Measurements from ENCODE around the gene MYL6.

MYL6 gene

DNA sequence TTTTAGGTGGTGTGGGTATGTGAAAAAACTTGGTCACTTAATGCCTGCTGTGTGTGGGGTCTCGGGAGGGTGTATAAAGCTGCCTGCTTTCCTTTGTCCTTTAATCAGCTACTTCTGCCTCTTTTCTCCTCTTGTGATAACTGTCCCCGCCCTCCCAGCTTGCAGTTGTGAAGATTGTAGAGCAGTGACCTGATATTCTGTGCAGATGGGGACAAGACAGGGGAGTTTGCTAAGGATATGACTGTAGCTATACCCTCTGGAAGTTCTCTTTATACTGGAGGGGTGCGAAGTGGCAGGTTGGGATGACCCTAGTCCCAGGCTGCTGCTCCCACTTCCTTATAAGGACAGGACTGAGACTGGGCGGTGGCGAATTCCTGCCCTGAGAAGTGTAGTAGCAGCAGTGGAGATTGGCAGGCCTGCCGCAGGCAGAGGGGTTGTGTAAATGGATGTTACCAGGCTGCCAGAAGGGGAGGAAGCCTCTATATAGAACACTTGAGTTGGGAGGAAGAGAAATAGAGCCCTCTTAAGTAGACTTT lies 835 bp downstream of the MYL6 start:
- peak; percentile 7 to 17 for DNase-seq

DNA sequence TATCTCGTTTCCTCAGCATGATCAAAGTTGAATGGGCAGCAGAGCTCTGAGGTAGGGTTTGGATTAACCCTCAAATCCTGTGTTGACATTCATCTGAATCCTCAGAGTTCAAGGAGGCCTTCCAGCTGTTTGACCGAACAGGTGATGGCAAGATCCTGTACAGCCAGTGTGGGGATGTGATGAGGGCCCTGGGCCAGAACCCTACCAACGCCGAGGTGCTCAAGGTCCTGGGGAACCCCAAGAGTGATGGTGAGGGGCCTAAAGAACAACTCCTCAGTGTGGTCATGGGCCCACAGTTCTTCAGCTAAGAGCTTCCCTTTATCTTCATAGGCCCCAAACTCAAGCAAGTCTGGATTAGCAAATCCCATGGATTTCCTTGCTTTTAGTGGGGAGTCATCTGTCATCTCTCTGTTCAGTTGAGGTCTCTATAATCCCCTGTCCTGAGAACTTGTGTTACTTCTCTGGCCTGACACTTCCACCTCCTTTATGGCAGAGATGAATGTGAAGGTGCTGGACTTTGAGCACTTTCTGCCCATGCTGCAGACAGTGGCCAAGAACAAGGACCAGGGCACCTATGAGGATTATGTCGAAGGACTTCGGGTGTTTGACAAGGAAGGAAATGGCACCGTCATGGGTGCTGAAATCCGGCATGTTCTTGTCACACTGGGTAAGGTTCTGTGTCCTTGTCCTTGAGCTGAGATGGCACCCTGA lies 1.5 kb downstream of the MYL6 start:
- DNase-seq, result no peak

DNA sequence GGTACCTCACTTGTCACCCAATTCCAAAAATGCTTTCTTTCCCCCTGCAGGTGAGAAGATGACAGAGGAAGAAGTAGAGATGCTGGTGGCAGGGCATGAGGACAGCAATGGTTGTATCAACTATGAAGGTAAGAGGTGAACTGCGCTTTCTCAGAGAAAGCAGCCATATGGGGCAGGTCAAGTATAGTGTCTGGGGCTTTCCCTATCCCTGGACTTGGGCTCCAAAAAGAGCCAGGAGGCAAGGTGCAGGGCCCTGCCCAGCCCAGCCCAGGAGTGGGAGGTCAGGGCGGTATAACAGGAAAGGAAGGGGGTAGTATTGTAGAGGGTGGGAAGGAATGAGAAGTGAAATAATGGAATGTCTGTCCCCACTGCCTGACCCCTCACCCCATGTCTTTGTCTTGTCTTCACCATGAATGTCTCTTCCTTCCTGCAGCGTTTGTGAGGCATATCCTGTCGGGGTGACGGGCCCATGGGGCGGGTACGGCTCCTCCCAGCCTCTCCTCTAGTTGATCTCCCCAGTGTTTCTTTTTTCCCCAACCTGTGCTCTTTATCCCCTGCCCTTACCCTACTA lies 2.1 kb downstream of the MYL6 start:
- DNase-seq, result no peak

DNA sequence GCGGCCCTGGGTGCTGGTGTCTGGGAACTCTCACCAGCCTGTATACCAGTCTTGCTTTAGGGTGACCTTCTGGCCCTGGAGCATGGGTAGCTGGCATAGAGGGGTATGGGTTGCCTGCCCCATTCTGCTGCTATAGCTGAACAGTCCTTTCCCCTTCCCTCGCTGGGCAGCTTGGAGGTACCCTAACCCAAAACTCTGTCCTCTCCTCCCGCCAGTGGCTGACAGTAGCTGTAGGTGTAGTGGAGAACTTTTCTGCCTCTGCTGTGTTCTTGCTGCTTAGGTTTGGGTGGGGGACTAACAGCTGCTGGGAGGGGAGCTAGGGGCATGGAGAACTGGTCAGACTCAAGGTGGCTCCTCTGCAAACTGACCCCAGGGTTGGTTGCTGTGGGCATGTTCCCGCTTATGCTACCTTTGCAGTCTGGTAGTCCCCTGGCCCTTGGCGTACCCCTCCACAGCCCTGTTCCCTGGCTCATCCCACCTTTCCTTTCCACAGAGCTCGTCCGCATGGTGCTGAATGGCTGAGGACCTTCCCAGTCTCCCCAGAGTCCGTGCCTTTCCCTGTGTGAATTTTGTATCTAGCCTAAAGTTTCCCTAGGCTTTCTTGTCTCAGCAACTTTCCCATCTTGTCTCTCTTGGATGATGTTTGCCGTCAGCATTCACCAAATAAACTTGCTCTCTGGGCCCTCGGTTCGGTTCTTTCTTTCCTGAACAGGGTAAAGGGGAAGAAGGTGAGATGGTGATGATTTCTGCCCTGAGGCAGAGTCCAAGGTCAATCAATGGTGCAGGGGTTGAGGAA lies 2.9 kb downstream of the MYL6 start:
- no peak for DNase-seq

DNA sequence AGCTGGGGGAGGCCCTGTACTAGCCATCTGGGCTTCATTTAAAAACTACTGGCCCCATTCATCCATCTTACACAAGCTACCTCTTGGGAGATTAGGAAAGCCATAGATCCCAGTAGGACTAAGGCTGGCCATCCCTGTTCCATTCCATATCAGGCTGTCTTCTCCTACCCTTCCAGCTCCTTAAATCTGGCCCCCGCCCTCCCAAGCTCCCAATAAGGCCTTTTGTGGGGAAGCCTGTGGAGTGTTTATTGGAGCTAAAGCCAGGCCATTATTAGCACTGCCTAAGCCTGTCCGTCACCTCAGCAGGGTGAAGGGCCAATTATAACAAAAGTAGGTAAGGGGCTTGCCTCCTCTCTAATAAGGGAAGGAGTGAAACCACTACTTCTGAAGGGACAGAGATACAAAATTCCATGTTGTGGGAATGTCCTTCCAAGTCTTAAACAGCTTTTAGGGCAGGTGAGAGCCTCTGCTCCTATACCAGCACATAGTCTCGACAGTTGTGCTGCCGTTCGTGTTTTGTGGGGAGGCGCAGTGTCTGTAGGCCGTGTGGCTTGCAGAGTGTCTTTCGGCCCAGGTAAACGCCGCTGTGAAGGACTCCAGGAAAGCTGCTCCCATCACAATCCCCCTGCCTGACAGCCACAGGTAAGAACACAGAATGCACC lies 3.7 kb downstream of the MYL6 start:
- DNase-seq, result no peak

DNA sequence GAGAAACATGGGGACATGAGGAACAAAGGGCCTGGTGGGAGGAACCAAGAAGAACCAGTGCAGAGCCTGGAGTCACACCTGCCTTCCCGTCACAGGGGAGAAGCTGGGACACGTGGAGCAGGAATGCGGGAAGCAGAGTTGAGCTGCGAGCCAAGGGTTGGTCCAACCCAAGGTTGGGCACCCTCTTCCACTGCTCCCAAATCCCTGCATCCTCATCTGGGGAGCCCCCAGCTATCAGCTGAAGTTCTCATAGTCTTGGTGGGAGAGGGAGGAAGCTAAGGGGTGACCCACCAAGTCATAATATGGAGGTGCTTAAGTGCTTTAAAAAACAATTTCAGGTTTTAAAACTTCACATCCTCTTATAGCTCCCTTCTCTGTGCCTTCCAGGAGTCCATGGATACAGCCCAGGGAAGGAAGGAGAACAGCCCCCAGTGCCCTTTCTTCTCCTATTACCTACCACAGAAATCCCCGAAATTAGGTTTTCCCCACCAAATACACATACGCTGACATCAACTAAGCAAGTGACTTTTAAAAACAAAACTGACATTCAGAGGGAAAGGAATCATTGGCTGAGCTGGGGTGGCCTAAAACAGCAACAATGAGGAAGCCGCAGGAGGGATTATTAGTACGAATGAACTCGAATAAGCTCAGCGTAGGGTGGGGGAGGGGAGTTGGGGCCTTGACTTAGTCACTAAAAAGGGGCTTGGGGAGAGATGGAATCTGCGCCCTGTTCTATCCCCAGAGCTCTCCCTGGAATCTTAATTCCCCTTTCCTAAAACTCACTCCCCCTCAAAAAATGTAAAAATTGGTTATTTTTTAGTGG lies 4.5 kb downstream of the MYL6 start:
- no peak for DNase-seq

DNA sequence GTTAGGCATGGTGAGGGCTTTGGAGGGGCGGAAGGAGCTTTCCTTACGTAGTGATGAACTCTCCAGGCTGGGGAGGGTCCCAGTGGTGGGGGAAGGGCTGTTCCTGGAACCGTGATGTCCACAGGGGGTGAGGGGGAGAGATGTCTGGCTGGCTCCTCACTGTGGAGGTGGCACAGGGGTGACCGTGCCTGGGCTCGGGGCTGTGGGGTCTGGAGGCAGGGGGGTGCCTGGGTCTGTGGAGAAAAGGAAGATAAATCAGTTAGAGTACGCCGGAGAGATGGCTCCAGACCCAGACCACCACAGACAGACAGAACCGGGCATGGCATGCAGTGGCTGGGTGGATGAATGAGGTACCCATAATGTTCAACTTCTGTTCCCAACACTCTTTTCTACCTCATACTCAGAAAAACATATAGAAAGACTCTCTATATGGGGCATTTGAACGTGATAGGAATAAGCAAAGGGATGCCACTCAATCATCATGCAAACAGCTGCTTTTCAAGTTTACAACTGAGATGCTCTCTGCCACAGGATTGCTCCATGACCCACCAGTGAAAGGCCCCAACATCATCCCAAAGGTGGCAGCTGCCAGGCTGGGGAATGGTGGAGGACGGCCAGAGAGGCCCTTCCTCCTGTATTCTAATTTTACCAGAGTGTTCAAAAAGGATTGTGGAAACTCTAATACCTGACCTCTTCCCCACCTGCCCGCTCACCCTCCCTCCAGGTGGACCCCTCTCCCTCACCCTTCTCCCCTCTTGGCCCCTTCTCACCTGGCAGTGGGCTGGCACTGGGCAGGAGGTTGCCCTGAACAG lies 5.6 kb downstream of the MYL6 start:
- no peak for DNase-seq

DNA sequence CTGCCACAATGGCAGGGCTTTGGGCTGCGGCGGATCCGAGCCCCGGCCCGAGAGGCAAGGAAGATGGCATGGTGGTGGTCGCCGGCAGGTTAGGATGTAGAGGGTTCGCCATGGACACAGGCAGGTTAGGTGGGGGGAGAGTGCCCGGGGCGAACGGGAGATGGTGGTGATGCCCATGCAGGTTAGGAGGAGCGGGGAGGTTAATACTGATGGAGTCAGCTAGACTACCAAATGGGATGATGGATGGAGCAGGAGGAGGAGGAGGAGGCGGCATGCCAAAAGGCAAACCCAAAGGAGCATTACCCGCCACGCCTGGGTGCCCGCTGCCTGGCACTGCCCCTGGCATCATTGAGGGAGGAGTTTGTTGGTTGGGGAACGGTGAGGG lies 6.2 kb downstream of the MYL6 start:
- DNase-seq, result no peak

DNA sequence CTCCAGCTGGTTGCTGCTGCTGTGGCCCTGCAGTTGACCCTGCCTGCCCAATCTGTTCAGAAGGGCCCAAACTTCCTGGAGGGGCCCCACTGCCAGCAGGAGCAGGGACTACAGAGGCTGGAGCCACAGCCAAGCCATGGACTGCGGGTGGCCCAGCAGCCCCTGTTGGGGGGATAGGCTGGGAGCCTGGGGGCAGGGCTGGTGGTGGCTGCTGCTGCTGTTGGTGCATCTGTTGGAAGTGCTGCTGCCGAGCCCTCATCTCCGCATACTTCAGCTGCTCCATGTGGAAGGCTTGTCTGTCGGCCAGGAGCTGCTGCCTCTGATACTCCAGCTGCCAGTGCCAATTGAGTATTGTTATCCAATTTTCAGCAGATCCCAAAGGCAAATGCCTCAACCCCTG lies 7.2 kb downstream of the MYL6 start:
- no peak for DNase-seq

DNA sequence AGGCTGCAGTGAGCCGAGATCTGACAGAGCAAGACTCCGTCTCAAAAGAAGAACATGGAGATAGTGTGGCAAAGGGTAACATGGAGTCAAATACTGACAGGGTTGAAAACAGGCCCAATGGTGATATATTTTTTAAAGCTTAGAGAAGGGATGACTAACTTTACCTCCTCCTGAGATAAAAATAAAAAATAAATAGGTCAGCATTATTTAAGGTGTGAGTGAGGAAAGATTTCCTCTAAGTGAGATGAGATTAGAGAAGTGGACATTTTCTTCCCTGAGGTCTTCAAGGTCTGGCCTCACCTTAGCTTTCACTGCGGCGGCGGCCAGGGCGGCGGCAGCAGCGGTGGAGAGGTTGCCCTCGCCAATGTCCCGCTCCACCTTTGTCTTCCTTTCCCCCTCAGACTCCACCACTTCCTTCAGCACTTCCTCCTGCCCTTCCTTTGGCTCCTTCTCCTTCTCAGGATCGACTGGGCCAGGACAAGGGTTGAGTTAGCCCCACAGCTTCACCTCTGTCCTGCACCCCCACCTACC lies 11.1 kb downstream of the MYL6 start:
- DNase-seq, result no peak

DNA sequence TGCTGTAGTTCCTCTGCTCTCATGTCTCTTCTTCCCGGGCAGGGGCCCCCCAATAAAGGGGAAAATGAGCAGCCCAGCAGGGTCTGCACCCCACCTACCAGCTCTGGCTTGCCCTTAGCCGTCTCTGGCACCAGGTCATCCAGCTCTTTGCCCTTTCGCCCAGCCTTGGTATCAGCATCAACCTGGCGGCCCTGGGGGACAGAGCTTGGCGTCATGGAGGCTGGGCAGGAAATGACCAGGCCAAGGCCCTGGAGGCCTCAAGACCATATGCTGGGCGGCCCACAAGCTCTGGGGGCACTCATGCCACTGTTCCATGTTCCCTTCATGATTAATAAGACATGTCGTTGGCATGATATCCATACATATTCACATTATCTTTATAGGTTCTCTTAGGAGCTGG lies 14.7 kb downstream of the MYL6 start:
- DNase-seq, result no peak

DNA sequence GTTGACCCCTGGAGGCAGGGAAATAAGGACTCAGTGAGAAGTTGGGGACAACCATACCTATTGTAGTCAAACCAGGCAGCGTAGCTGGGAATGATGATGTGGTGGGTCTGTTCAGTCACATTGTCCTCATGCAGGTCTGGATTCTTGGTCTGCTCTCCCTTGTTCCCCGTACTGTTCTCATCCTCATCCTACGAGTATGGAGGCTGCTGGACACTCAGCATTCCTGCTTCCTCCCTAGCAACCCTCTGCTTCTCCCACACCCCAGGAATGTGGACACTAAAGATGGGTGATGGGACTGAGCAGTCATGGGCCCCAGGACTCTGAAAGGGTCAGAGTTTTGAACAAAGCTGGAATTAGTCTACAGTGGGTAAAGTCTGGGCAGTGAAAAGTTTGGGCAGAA lies 20.2 kb downstream of the MYL6 start:
- DNase-seq, result no peak

DNA sequence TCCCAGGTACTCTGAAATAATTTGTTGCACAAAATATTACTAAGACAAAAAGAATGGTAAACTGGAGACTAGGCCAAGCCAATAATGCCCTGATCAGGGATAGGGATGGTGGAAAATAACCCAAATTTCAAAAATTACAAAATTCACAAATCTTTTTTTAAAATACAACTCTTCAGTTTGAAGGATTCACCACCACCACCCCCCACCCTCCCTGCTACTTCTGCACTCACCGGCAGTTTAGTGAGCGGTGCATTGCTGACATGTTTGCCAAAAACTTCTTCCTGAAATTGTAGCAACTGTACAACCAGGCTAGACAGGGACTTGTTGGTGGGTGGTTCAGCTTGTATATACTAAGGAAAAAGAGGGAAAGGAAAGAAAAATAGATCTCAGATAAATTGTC lies 28.8 kb downstream of the MYL6 start:
- no peak for DNase-seq

DNA sequence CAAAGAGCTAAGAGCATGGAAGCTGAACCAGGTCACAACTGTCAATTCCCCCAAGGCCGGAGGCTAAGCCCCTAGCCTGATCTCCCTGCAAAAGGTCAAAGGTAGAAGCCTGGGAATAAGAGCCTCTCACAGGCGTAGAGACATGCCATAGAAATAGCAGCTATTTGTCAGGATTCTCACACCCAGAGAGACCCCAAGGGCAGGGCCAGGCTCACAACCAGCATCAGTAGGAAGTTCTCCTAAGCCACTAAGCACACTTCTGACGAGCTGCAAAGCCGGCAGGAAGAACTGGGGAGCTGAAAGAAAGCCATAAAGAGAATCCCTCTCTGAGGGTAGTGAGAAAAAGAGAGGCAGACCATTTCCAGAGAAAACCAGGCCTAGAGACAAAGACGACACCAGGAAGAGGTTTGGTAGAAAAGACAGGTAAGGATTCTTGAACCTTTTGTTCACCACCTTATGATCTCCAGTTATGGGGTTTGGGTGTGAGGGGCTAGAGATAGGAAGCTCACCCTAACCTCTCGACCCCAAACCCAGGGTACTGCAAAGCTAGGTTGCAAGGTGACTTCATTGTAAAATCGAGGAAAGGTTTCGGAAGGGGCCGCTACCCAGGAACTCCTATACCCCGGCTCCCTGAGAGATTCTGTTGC lies 30.1 kb downstream of the MYL6 start:
- no peak for DNase-seq

DNA sequence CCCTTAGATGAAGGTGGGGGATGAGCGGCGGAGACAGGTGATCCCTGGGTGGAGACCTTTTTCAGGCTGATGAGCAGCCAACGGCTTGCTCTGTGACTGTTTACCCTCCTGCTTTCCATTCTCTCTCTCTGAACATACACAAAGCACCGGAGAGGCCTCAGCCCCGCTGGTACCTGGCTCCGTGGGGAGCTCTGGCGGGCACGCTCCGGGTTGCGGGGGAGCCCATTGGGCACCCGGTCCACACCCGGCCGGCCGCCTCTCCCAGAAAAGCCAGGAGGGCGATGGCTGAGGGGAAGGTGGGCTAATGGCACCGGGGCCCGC lies 30.6 kb downstream of the MYL6 start:
- DNase-seq, result no peak

DNA sequence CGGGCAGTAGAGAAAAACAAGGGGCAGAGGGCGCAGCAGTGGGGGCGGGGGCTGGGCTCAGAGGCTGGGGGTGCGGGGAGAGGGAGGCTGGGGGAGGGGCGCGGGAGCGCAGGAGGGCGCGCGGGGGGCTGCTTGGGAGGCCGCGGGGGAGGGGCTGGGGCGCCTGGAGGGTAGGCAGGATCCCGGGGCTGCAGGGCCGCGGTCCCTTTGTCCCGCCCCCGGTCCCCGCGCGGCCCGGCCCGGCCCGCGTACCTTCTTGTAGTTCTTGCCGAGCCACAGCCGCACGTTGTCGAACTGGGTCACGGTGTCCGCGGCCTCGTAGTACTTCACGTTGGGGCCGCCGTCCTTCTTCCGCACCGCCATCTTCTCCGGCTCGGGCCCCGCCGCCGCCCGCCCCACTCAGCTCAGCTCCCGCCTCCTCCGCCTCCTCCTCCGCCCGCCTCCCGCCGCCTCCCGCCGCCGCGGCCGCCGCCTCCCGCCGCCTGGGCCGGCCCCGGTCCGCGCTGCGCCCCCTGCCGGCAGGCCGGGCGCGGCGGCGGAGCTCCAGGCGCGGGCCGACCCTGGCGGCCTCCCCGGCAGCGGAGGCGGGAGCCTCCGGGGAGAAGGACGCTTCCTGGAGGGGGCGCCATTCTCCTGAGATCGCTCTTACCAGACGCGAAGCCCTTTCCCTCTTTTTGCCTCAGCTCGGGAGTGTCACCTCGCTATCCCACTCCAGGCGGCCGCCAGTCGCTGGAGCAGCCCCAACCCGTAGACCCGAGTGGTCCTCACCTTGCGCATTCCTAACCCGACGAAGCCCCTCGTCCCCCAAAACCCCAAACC lies 31.1 kb downstream of the MYL6 start, which contains the start of gene SMARCC2:
TSS of gene SMARCC2 (minus strand) at position 385 of the 819 bp plus-strand sequence. CDS start at position 363, 22 bp downstream.
- peak; percentile 78 to 87 for DNase-seq

DNA sequence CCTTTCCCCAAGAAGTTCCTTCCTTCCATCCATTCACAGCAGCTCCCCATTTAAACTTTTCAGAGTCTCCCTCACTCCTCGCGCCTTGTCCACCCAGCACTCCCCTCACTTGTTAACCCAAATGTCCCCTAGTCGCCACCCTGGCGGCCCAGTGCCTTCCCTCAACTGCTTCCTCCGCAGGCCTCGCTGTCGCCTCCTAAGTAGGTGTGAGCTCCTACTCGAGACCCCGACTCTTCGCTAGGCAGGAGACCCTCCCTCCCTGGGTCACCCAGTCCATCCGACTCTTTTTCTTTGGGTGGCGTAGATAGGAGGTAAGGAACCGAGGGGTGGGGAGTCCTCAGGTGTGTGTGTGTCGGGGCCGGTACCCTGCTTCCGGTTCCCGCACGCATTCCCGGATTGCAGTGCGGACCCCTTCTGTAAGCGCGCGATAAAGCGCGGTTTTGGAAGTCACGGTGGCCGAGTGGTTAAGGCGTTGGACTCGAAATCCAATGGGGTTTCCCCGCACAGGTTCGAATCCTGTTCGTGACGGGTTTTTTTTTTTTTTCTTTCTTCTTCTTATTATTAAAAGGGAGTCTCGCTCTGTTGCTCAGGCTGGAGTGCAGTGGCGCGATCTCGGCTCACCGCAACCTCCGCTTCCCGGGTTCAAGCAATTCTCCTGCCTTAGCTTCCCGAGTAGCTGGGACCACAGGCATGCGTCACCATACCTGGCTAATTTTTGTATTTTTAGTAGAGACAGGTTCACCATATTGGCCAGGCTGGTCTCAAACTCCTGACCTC lies 31.9 kb downstream of the MYL6 start:
- peak; percentile 77 to 86 for DNase-seq

DNA sequence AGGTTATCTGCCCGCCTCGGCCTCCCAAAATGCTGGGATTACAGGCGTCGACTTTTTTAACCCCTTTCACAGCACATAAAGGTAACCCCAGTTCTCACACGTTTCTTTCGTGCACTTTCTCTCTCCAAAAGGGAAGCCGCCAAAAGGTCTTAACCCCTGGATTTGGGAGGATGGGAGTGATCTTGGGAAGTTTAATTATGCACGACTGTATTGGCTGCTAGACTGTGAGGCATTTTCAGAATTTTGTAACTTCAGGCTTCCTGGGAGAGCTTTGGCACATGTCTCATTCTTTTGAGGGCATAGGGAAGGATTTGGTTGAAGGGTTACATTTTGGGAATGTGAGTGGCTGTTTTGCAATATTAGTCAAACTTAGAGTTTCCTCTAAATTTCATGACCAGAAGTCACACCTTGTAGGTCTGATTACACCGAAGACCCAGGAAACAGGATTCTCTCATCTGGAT lies 32.6 kb downstream of the MYL6 start:
- peak in 1 of 2 experiments; percentile 13 for DNase-seq

DNA sequence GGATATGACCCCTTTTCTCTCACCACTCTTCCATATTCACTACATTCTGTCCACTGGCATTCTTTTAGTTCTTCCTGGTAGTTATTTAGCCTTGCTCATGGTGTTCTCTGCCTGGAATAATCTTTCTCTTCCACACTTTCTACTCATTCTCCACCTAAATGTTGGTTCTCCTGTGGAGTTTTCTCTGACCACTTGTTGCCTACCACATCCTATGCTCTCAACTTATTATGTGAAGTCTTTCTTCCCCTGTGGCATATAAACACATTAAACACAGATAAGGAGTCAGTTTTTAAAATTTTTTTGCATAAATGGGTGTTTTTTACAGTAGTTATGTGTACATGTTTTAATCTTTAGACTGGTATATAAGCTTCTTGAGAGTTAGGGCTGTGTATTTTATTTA lies 34.4 kb downstream of the MYL6 start:
- DNase-seq, result no peak

All from SHP77 (cell line).